Prostate gland (tissue), 2 donors: ENCODE results near the gene TNFRSF11A. TPM values are rescaled to one million over a fixed set of nuclear protein-coding genes. Genes with fewer than 3 reads are reported as not detected.

Experiments
- DNase-seq: peaks from one replicate; pipeline ENCODE4 v3.0.0-alpha.2; 2019; ENCODE audit warnings: low spot score
- H3K27ac ChIP-seq, 2 donors: fragments of 200-600 bp; sonication (generic); 2 replicates each; pipeline ENCODE4 v1.5.1; 2017 to 2019
- H3K27me3 ChIP-seq: fragments of 200-600 bp; sonication (generic); replicated peaks from 2 replicates; pipeline ENCODE4 v1.5.1; 2019; ENCODE audit not compliant: insufficient read depth
- H3K36me3 ChIP-seq, 2 donors: fragments of 200-600 bp; sonication (generic); 1 replicate in 1 of 2; 2 replicates in 1 of 2; pipeline versions ENCODE4 v1.5.1 to v1.8.1; 2017 to 2019
- H3K4me1 ChIP-seq: fragments of 200-600 bp; sonication (generic); replicated peaks from 2 replicates; pipeline ENCODE4 v1.5.1; 2019
- H3K4me3 ChIP-seq, 2 donors: fragments of 200-600 bp; sonication (generic); 2 replicates each; pipeline ENCODE4 v1.5.1; 2017 to 2019
- H3K9me3 ChIP-seq: fragments of 200-600 bp; sonication (generic); 2 replicates; pipeline ENCODE4 v1.5.1; 2017
- POLR2A ChIP-seq: fragments of 450-650 bp; IDR thresholded peaks from one replicate; pipeline ENCODE4 v1.6.1; 2016; ENCODE audit warnings: antibody characterized with exemption, mild to moderate bottlenecking
- POLR2AphosphoS5 ChIP-seq: sonication (generic); formaldehyde crosslinking; IDR thresholded peaks from one replicate; pipeline ENCODE4 v1.6.1; 2017; ENCODE audit warnings: antibody characterized with exemption
- WGBS: methylation state at CpG from one replicate; pipeline ENCODE4 v1.1.5; 2018; 5-methylcytosine and 5-hydroxymethylcytosine counted together
- intact Hi-C: fragments of 100-400 bp; cut with DNase I; formaldehyde crosslinking; loops from one replicate; pipeline ENCODE4 v1.14.2; 2022
- total RNA-seq, 2 donors: library from RNA; depleted of rRNA; stranded (reverse); fragments of >200 nt; gene quantifications; one replicate each; pipeline ENCODE4 v1.1.0, GENCODE V29; 2016
- TF ChIP-seq, protein P1 (sequence below), 4 experiments: fragments of 200-600 bp in 2 of 4; fragments of 450-650 bp in 2 of 4; sonication (generic) in 2 of 4; IDR thresholded peaks; 1 replicate in 3 of 4; 2 replicates in 1 of 4; pipeline ENCODE4 v1.5.1; 2016 to 2019; ENCODE audit warnings: antibody characterized with exemption in 4 of 4, mild to moderate bottlenecking in 2 of 4, moderate library complexity in 2 of 4

The TNFRSF11A gene
- total RNA-seq, 2 donors from 2014 or later, result 6.1 to 10.2 TPM

DNA sequence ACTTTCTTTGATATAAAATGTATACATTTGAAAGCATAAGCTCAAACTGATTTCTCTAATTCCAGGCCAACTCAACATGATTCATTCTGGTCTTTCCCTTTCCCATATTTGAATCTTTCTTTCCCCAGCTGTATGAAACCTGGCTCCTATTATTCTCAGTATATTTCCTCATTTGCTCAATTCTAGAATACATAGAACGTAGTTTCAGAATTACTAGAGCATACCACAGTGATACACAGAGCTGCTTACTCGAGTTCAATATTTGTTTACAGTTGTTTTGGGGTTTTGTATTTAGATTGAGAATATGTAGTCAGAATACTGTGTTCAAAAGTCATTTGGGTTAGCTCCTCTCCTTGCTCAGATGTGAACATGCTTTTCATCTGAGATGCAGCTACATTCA is 43.0 kb downstream of the TNFRSF11A start:
- Histone ChIP-seq H3K4me3 (no peak overlapping the region), H3K9me3 (no peaks in the 10 kb centered on the region), H3K36me3 (no peaks in the 10 kb centered on the region), H3K27ac (no peak overlapping the region), H3K4me1 (no peaks in the 10 kb centered on the region), H3K27me3 (no peaks in the 10 kb centered on the region)
- intact Hi-C loops, result no loop called here
- 92% methylated on average over 2 of the region's 2 CpGs for WGBS
- TF ChIP-seq POLR2A (no peak), POLR2AphosphoS5 (no peak)
- TF ChIP-seq, protein P1, sequence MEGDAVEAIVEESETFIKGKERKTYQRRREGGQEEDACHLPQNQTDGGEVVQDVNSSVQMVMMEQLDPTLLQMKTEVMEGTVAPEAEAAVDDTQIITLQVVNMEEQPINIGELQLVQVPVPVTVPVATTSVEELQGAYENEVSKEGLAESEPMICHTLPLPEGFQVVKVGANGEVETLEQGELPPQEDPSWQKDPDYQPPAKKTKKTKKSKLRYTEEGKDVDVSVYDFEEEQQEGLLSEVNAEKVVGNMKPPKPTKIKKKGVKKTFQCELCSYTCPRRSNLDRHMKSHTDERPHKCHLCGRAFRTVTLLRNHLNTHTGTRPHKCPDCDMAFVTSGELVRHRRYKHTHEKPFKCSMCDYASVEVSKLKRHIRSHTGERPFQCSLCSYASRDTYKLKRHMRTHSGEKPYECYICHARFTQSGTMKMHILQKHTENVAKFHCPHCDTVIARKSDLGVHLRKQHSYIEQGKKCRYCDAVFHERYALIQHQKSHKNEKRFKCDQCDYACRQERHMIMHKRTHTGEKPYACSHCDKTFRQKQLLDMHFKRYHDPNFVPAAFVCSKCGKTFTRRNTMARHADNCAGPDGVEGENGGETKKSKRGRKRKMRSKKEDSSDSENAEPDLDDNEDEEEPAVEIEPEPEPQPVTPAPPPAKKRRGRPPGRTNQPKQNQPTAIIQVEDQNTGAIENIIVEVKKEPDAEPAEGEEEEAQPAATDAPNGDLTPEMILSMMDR (IDR thresholded peaks at IDR 0.05), result no peak
- DNase-seq, result no peak

DNA sequence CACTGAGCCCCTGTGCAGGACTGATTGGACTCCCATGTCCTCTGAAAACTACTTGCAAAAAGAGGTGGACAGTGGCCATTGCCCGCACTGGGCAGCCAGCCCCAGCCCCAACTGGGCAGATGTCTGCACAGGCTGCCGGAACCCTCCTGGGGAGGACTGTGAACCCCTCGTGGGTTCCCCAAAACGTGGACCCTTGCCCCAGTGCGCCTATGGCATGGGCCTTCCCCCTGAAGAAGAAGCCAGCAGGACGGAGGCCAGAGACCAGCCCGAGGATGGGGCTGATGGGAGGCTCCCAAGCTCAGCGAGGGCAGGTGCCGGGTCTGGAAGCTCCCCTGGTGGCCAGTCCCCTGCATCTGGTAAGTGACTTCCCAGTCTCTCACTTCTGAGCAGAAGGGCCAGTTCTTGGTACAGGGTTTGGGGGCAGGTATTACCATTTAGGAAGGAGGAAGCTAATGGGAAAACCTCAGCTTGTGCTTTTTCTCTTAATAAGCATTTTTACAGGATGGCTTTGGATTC is 44.1 kb downstream of the TNFRSF11A start:
- Histone ChIP-seq H3K4me1 (no peaks in the 10 kb centered on the region), H3K4me3 (no peak overlapping the region), H3K9me3 (no peaks in the 10 kb centered on the region), H3K36me3 (no peaks in the 10 kb centered on the region), H3K27me3 (no peaks in the 10 kb centered on the region), H3K27ac (no peak overlapping the region)
- no peak for TF ChIP-seq POLR2AphosphoS5
- TF ChIP-seq, protein P1 (IDR thresholded peaks at IDR 0.05), result no peak
- no peak for TF ChIP-seq POLR2A
- DNase-seq, result no peak
- intact Hi-C loops, result no loop called here
- WGBS, result 94% methylated on average over 9 of the region's 9 CpGs

DNA sequence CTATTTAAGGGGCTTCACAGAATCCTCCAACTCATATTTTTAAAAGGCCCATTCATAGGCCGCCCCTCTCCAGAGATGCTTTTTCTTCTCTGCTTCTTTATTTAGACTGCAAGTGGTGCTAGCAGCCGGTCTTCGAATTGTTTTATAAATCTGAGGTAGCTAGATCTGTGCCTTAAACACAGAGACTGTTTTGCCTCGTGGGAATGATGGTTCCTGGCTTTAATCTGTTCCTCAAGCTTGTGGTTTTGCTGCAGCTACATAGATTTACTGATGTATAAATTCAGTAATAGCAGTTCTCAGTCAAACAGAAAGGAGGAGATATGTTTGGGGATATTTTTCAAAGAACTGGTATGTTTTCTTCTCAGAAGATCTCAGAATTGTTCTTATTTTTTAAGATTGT is 45.3 kb downstream of the TNFRSF11A start:
- Histone ChIP-seq H3K4me1 (no peaks in the 10 kb centered on the region), H3K4me3 (no peak overlapping the region), H3K27me3 (no peaks in the 10 kb centered on the region), H3K36me3 (no peaks in the 10 kb centered on the region), H3K9me3 (no peaks in the 10 kb centered on the region), H3K27ac (no peak overlapping the region)
- TF ChIP-seq, protein P1 (IDR thresholded peaks at IDR 0.05), result no peak
- TF ChIP-seq POLR2A, result no peak
- no peak for TF ChIP-seq POLR2AphosphoS5
- 70% methylated on average over 4 of the region's 4 CpGs for WGBS
- intact Hi-C loops, result no loop called here
- DNase-seq, result no peak

DNA sequence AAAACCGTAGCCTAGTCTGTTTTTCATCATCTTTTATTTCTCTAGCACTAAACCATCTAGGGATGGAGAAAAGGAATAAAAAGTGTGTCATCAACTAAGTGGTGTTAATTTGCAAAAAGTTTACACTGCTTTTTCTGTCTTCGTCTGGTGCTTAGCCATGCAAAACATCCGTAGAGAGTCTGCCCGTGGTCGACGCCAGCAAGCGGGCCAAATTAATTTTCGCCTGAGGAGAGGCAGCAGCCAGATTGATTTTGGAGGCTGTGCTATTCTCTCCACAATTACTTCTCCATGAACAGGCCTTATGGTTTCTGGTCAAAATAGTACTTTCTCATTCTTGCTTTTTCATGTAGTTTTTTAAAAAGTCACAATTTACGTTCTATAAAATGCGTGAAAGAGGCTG is 46.3 kb downstream of the TNFRSF11A start:
- 80% methylated on average over 10 of the region's 10 CpGs for WGBS
- intact Hi-C loops, result no loop called here
- Histone ChIP-seq H3K9me3 (no peaks in the 10 kb centered on the region), H3K27me3 (no peaks in the 10 kb centered on the region), H3K27ac (no peak overlapping the region), H3K36me3 (no peaks in the 10 kb centered on the region), H3K4me1 (no peaks in the 10 kb centered on the region), H3K4me3 (no peak overlapping the region)
- no peak for DNase-seq
- TF ChIP-seq POLR2A (no peak), POLR2AphosphoS5 (no peak)
- TF ChIP-seq, protein P1 (IDR thresholded peaks at IDR 0.05), result no peak

DNA sequence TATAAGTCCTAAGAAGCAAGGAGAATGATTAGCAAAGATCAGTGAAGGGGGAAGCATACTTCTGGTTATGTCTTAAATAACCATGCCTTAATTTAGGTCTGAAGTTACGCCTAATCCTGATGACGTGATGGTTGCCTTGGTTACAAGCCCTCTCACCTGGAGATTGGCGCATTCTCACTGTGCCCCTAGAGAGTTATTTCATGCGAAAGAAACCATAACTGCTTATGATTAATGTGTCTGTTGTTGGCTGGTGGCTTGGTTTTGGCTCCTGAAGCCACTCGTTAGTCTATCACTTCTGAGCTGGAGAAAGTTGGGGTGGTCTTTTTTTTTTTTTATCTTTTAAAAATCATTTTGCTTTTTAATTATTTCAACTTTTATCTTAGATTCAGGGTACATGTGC is 47.0 kb downstream of the TNFRSF11A start:
- H3K9me3 ChIP-seq, result no peaks in the 10 kb centered on the region
- no peaks in the 10 kb centered on the region for H3K27me3 ChIP-seq
- 94% methylated on average over 5 of the region's 5 CpGs for WGBS
- H3K4me3 ChIP-seq, result no peak overlapping the region
- H3K4me1 ChIP-seq, result no peaks in the 10 kb centered on the region
- H3K27ac ChIP-seq, result no peak overlapping the region
- no peaks in the 10 kb centered on the region for H3K36me3 ChIP-seq
- DNase-seq, result no peak
- intact Hi-C loops, result no loop called here
- TF ChIP-seq, protein P1 (IDR thresholded peaks at IDR 0.05), result no peak
- TF ChIP-seq POLR2AphosphoS5 (no peak), POLR2A (no peak)
